Measurements from ENCODE around the gene CPNE2. TPM values are rescaled to one million over a fixed set of nuclear protein-coding genes. Genes with fewer than 3 reads are reported as not detected.
"Not testable (repeated sequence)": the region's sequence is repeated elsewhere in the genome, so short reads cannot be mapped to it uniquely, and the experiment has no call there.

Gene CPNE2
- total RNA-seq, 1 donor from 2014 or later = 73.7 TPM

DNA sequence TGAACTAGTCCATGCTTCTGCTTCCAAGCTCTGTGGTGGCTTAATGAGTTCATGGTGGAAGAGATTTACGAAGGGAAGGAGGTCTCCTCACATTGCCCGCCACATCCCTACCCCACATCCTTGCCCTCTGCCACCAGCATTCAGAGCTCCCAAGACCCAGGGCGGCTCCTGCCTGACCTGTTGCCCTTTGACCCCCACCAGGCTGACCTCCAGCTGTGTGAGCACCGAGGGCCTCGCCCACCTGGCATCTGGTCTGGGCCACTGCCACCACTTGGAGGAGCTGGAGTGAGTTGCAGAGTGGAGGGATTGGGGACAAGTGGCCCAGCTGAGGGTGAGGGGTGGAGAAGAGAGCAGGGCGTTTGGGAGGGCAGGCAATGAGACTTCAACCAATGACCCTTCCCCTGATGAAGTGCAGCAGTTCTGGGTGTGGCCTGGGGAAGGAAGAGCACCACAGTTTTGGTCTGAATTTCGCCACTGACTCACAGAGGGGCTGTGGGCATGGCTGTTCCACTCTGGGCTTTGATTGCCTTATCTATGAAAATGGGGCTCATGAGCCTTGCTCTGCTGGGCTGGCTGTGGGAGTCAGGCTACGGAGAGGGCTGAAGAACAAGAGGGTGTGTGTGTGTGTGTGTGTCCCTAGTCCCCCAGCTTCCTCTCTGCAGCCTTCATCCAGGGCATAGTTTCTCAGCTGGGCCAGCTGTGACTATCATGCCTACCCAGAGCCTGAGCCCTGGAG lies 22.6 kb upstream of the CPNE2 start:
- DNase-seq (ENCODE audit: low read depth, low spot score) = no peak

DNA sequence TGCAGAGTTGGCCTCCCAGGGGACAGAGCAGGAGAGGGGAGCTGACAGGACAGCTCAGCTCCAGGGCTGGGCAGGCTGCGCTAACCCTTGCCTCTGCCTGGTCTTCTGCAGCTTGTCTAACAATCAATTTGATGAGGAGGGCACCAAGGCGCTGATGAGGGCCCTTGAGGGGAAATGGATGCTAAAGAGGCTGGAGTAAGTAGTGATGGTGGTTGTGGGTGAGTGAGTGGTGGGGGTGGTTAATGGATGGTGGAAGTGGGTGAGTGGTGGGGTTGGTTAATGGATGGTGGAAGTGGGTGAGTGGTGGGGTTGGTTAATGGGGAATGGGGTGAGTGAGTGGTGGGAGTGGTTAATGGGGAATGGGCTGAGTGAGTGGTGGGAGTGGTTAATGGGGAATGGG lies 22.0 kb upstream of the CPNE2 start:
- DNase-seq (ENCODE audit: low read depth, low spot score) = no peak

- not testable (repeated sequence) for DNase-seq (ENCODE audit: low read depth, low spot score)
Observed at GRCh38 chr16:57071081-57071732, 21.2 kb upstream of the CPNE2 start.

DNA sequence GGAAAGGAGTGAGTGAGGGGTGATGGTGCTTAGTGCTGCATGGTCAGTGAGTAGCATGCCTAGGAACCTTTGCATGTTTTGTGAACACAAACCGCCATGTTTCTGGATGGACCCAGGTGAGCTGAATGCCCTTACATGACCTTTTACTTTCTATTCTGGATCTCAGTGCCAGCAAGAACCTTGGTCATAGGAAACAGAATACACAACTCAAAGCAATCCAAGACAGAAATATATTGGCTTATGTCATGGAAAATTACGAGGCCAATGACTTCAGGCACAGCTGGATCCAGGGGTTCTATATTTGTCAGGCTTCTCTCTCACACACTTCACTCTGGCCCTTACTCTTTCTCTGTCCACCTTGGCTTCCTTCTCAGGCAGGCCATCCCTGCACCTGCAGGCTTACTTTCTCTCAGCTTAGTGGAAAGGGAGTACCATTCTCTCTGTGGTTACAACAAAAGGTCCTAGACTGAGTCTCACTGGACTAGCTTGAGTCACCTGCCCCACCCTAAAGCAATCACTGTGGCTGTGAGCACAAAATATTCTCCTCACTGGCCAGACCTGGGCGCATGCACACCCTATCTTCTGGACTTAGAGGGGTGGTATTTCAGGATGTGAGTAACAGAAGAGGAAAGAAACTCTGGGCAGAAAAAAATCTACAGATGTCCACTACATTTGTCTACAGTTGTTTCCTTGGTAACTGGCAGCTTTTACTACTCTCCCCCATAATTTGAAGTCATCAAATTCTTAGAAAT lies 20.4 kb upstream of the CPNE2 start:
- peak; percentile 41 for DNase-seq (ENCODE audit: low read depth, low spot score)

GRCh38 chr16:57072616-57073275 lies 19.6 kb upstream of the CPNE2 start:
- DNase-seq (ENCODE audit: low read depth, low spot score) = no peak

DNA sequence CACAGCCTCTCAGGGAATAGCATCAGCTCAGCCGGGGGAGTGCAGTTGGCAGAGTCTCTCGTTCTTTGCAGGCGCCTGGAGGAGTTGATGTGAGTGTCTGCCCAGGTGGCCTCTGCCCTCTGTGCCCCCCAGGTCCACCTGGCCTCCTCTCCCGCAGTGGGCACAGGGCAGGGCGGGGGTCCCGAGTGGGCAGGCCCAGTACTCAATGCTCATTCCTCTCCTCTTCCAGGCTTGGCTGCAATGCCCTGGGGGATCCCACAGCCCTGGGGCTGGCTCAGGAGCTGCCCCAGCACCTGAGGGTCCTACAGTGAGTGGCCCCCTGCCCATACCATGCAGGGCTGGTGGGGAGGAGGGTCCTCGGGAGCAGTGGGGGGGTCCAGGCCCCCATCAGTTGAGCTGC lies 14.7 kb upstream of the CPNE2 start:
- DNase-seq (ENCODE audit: low read depth, low spot score) = no peak

GRCh38 chr16:57081744-57082143 lies 10.6 kb upstream of the CPNE2 start:
- DNase-seq (ENCODE audit: low read depth, low spot score) = no peak

DNA sequence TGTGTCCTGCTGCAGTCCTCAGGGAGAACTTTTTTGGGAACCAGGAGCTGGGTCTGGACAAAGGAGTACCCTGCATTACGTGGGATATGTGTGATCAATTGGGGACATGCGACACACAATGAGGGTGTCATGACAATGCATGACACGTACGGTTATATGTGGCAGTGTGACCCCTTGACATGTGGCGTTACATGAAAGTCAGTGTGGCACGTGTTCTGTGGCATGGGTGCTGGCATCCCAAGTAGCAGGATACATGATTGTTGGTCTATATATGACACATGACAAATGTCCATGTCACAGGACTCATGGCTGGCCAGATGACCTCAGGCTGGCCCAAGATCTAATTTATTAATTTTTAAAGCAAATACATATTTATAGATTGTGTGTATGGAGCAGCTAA lies 9.7 kb upstream of the CPNE2 start:
- DNase-seq (ENCODE audit: low read depth, low spot score) = no peak

- no peak for DNase-seq (ENCODE audit: low read depth, low spot score)
Observed at GRCh38 chr16:57083485-57084126, 8.8 kb upstream of the CPNE2 start.

GRCh38 chr16:57084257-57084770 lies 8.1 kb upstream of the CPNE2 start:
- DNase-seq (ENCODE audit: low read depth, low spot score) = peak; percentile 24

GRCh38 chr16:57084996-57085395 lies 7.4 kb upstream of the CPNE2 start:
- no peak for DNase-seq (ENCODE audit: low read depth, low spot score)

GRCh38 chr16:57087003-57087402 lies 5.4 kb upstream of the CPNE2 start:
- DNase-seq (ENCODE audit: low read depth, low spot score) = no peak

- DNase-seq (ENCODE audit: low read depth, low spot score) = no peak
Observed at GRCh38 chr16:57089406-57089805, 3.0 kb upstream of the CPNE2 start.

DNA sequence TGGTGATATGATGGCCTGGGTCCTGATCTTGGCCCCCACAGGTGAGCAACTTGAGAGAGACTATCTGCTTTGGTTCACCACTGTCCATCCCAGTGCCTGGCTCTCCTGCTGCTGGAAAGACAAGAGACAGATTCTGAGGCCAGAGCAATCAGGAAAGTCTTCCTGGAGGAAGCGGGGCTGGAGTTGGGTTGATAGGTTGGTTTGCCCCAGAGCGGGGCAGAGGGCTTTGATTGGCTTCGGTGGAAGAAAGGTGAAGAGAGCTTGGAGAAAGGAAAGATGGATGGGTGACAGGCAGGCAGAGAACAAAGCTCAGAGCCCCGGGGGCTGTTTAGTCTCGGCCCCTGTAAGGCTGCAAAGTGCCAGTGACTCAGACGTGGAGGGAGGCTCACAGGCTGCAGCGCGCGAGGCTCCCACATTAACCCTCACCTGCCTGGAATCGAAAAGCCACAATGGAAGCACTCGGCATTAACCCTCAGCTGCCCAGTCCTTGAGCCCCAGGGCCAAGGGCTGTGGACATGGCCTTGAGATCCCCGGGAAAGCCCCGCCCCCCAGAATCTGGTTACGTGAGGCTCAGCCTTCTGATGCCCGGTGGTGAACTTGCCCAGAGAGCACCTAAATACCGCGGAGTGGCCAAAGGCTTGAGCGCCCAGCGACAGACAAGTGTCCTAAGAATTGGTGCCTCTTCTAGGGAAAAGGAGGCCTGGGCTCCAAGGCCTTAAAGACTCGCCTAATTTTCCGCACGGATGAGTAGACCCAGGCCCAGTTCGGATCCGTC lies 996 bp upstream of the CPNE2 start:
- DNase-seq (ENCODE audit: low read depth, low spot score) = no peak

GRCh38 chr16:57092786-57093411 lies 516 bp downstream of the CPNE2 start:
- no peak for DNase-seq (ENCODE audit: low read depth, low spot score)

DNA sequence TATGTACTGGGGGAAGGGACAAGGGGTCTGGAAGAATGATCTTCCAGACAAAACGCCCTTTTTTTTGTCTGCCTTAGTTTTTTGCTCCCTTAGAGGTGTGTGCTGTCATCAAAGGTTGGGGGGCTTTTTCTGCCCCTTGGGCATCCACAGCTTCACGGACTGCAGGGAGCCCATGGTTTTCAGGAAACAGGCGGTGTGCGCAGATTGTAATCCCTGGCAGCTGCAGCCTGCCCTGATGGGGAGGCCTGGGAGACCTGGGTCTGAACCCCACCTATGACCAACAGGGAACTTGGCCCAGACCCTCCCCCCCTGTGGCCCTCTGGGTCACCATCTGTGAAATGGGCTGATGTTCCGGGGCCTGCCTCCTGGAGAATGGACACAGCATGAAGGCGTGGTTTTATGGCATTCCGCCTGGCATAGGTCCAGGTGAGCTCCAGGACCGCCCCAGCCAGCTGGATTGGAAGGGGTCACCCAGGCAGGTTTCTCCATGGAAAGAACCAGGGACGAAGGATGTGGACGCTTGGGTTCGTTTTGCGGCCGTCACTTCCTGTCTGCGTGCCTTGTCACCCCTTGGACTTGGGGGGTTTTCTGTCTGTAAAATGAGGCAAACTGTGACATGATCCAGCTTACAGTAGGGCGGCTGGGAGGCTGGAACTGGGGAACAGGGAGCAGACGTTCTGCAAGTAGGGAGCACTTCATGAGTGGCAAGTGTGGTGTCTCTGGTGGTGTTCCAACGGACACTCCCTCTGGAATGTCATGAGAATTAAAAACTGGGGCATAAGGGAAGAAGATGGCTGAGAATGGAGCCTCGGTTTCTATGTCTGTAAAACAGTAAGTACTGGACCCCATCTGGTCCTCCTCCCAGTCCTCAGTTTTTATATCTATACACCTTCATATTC lies 1.5 kb downstream of the CPNE2 start:
- no peak for DNase-seq (ENCODE audit: low read depth, low spot score)

DNA sequence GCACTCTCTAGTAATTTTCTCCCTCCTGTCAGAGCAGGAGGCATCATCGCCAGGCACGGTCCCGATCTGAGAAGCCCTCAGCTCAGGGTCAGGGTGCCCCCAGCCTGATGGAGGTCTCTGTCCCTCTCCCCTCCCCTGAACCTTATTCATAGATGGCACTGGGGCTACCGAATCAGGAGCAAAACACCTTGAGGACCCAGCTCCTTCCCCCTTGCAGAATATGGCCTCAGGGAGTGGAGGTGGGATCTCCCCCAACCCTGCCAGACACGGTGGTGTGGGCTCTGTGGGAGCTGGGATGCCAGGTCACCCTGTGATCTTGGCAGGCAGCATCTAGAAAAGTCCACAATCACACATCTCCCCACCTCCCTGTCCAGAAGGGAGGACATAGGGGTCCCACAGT lies 2.5 kb downstream of the CPNE2 start:
- no peak for DNase-seq (ENCODE audit: low read depth, low spot score)

GRCh38 chr16:57096192-57096591 lies 3.8 kb downstream of the CPNE2 start:
- no peak for DNase-seq (ENCODE audit: low read depth, low spot score)

DNA sequence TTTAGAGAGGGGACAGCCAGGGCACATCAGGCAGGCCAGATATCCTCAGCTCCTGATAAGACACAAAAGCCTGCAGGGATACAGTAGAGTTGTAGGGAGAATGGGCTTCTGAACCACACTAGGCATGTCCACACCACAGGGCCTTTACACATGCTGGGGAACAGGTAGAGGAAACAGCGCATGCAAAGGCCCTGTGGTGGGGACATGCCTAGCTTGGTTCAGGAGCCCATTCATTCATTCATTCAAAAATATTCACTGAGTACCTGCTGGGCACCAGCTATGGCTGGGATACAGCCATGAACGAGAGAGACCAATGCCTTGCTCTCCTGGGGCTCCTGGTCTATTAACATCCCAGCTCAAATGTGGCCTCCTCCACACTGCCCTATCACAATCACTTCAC lies 4.4 kb downstream of the CPNE2 start:
- no peak for DNase-seq (ENCODE audit: low read depth, low spot score)
